NCI-H1436 treated with DMSO at 0.1 percent for 48 hours (cell line): Measurements from ENCODE around the gene GPX6.
A peak's percentile ranks its signal among the peaks of the same experiment; 100 is the strongest.
"Not testable (repeated sequence)": the region's sequence is repeated elsewhere in the genome, so short reads cannot be mapped to it uniquely, and the experiment has no call there.

Experiments
- DNase-seq: peaks from one replicate; lab custom pipeline; 2025; lab: John Stamatoyannopoulos, UW

Gene GPX6, protein sequence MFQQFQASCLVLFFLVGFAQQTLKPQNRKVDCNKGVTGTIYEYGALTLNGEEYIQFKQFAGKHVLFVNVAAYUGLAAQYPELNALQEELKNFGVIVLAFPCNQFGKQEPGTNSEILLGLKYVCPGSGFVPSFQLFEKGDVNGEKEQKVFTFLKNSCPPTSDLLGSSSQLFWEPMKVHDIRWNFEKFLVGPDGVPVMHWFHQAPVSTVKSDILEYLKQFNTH

DNA sequence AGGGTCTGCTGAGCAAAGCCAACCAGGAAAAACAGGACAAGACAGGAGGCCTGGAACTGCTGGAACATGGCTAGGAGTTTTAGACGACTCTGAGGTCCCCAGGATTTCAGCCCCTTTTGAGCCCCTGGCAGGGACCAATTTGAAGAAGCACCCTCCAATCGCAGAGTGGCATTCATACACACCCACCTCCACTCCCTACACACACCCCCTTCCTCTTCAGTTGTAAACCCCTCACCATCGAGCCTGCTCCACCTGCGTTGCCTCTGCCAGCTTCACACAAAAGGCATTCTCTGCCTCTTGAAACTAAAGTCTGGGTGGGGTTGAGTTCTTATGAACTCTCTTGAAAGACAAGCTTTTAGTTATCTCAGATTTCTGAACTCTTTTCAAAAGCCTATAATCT is at the start of gene GPX6:
Gene GPX6, minus strand, starts transcription at position 118 of the 400 bp plus-strand sequence. Its CDS starts 50 bp downstream, at position 68.
- DNase-seq, result no peak

DNA sequence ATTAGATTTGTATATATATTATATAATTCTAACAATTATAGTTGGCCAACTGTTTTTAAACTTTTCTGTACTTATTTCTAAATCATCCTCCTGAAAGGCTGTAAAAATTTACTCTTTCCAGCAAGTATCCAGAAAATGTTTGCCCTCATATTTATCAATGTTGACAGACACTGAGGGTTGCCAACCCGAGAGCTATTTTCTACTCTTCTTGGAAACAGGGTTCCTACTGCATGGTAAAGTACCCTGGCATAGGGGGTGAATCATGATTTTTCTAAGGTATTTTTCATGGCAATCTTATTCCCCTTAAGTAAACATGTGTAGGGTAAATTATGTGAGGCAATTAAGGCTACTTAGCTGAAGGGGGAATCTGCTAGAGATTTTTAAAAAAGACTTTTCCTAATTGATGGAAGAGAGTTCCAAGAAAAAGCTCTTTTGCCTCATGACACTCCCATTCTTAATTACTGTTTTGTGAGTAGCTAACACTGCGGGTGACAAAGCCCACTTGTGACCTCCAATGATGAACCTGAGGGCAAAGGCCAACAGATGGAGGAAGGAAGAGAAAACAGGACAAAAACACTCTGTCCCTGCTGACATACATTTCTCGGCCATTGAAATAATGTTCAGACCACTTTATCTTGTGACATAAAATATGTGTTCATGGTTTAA is 48.0 kb upstream of the GPX6 start:
- no peak for DNase-seq

DNA sequence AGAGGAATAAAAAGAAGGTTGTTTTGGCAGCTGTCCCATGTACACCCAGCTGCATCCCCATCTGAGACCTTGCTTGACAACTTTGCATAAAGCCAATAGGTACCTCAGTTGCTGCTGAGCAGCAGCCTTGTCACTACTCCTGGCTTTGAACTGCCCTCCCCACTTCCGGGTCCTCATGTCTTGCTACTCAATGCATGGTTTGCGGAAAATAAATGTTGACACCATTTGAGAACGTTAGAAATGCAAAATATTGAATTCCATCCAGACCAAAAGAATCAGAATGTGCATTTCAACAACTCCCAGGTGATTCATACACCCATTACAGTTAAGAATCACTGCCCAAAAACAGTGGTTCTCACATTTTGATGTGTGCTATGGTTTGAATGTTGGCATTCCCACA is 43.0 kb upstream of the GPX6 start:
- DNase-seq, result no peak

DNA sequence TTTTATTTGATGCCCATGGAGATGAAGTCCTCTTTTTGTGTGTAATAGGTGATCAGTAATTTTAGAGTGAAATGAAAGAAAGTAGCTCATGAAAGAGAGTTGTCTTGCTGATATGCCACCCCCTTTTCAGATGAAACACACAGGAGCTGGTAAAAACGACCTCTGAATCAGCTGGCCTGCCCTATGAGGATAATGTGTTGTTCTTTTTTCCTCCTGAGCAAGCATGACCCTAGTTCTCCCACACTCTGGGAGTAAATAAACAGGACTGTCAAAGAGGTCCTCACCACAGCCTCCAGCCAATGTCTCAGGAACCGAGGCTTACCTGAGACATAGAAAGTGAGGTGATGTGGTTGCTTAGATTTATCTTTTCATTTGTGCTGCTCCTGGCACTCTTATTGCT is 39.5 kb upstream of the GPX6 start:
- no peak for DNase-seq

DNA sequence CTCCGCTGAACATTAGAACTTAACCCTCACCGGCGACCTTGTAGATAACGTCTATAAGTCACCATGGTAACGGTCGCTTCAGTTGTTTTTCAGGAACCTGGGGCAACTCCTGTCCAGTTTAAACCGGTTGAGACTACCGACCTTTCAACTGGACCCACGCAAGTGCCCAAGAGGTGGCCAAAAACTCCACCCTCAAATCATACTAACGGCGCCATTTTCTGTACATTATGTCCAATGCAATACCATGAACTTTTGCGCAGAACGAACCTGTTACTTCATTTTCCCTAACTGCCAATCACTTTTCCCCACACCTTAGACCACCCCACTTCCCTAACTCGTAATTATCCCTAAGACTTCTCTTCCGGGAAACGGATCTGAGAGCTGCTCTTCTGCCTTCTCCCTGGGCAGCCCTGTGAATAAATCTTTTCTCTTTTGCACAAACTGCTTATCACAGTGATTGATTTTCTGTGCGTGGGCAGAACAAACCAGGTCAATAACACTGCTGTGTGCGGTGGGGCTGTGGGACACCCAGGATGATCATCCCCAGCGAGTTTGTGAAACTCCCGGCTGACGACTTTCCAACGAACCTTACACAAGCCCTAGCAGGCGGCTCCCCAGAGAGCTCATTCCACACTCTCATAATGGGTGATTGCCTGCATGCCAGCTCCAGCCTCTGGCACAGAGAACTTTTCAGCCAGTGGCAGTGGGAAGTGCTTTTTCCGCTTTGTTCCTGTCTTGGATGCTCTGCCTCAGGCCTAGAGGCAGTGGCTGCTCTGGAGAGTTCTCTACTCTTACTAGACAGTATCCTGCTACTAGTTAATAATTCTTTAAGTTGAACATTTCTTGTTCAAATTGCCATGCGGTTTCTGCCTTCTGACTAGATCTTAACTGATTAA is 38.6 kb upstream of the GPX6 start:
- DNase-seq, result no peak

DNA sequence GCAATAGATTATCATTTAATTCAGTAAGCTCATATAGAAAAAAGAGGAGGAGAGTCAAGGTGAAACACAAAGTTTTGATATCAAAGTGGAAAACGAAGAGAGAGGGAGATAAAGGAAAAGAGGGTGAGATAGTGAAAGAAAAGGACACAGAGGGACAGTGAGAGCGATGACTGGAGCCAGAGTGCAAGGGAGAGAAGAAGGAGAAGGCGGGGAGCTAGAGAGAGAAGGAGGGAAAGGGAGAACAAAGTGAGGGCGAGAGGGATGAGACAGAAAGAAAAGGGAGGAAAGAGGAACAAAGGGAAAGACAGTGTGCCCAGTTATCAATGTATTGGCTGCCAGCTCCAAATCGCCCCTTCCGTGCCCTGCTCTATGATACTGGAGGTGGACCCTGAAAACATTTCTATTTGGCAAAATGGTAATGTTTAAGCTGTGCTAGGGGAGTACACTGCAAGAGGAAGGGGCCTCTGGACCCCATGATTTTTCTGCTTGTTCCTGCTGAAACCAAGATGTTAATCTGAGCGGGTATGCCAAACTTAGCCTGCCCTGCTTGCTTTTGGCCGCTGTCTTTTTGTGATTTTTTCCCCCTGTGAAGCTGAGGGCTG is 37.9 kb upstream of the GPX6 start:
- no peak for DNase-seq

DNA sequence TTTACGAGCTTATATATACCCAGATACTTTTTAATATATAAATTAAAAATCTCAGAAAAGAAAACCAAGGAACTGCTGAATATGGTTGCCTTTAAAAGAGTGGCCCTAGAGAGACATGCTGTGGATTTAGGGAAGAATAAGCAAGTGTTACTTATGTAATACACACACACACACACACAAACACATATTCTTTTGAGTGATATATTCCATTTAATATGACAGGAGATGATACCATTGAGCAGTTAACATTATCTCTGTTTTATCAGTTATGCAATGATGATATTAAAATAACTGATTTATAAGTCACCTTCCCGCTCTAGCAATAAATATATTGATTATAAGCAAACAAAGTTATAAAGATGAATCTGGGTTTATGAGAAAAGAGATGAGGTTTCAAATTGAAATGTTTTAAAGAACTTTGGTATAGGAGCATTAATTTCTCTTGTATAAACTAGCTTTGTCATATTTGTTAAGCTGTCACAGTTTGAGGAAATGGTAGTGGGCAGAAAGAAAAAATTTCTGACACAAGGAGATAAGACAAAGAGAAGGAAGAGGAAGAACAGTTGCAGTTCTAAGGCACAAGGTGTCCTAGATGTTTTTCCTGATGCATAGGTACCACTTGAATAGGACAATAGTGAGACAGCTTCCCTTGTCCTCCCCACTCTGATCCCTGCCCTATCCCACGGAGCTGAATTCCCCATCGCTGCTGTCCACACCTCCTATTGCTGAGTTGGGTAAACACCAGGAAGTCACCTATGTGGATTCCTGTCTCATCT is 36.5 kb upstream of the GPX6 start:
- no peak for DNase-seq

DNA sequence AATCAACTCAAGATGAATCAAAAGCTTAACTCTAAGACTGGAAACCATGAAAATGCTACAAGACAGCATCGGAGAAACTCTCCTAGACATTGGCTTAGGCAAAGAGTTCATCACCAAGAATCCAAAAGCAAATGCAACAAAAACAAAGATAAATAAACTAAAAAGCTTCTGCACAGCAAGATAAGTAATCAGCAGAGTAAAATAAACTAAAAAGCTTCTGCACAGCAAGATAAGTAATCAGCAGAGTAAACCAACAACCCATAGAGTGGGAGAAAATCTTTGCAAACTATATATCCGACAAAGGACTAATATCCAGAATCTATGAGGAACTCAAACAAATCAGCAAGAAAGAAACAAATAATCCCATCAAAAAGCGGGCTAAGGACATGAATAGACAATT is 31.4 kb upstream of the GPX6 start:
- DNase-seq, result not testable (repeated sequence)

DNA sequence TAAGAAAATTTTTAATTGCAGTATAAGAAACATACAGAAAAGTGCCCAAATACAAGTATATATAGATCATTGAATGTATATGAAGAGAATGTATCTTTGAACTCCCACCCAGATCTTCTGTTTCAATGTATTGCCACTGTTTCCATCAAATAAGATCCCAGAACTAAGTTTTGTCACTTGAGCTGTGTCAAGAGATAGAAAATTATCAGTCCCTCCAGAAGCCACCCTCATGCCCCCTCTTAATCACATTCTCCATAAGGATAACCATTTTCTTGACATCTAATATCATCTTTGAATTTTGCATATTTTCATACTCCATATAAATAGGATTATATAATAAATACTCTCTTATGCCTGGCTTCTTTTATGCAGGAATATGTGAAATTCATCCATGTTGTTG is 30.4 kb upstream of the GPX6 start:
- no peak for DNase-seq

DNA sequence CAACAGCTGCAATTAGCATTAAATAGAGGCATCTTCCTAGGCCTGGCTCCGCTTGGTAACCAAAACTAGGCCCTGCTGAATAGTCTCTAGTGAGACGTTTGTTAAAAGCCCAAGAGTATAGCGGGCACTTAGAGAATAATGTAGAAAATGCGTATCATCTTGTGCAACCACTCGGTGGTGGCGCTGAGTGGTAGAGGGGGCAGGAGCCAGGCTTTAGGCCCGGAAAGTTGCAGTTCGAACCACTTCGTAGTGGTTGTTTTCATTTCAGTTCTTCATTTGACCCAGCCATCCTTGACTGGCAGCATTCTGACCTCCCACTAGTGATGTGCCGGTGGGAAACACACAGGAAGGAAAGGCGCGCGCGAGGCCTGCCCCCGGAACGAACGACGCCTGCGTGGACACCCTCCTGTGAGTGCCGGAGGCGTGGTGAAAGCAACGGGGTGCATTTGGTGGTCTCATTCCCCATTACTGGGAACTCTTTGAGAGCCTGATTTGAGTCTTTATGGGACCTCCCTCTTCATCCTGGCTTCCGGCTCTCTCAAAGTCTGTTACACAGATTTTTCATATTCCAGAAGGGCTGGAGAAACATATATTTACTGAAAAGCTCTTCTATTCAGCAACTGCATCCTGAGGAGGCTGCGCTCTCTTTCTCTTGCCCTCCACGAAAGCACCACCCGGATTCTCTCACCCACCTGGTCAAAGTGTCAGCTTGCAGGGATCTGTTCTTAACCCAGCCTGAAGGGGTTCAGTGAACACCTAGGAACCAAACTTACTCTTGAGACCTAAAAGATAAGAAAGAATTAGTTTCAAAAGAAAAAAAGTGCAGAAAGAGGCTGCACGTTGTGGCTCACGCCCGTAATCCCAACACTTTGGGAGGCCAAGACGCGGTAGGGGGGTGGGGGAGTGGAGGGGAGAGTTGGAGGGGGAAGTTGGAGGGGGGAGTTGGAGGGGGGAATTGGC is 28.3 kb upstream of the GPX6 start:
- no peak for DNase-seq

DNA sequence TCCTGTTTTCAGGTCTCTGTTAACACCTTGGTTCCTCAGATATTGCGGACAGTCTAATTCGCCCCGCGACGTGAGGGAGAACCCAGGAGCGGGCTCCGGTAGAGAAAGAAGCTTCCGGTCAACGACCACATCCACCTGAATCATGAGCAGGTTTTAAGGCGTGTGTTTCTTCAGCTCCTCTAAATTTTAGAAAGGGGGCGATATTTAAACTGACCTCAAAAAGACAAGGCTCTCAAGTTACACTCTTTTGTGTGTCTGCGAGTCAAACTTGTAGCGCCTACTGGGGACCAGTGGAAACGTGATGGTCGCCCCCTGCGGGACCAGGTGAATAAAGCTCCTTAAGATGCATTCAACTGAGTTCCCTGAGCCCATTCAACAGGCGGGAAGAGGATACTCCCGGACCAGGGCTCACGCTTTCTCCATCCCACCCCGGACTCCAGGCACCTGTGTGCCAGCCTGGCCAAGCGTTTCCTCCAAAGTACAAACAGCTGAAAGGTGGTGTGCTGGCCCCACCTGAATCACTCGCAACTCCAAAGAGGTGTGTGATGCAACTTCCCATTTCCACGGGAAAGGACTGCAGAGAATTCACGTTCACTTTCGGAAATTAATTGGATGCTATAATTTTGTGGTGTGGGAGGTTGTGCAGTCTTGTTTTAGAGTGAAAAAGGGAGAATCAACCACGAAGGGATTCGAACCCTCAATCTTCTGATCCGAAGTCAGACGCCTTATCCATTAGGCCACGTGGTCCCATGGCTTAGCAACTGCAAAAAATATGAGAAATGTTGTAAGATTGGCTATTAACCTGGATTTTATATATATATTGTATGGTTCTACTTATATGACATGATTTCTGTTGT is 27.1 kb upstream of the GPX6 start:
- peak; percentile 72 for DNase-seq

DNA sequence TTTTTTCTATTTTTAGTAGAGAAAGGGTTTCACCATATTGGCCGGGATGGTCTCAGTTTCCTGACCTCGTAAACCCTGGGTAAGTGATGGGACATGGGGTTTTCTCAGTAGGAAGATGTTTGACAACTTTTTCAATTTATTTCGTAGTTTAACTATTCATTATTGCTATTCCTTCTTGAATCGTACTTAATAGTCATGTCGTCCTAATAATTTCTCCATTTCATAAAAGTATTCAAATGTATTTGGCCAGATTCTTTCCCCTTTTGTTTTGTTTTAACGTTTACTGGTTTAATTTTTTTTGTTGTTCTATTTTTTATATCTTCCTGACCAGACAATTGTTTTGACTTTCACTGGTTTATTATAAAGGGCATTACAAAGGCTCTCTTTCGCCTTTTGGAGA is 26.4 kb upstream of the GPX6 start:
- DNase-seq, result no peak

DNA sequence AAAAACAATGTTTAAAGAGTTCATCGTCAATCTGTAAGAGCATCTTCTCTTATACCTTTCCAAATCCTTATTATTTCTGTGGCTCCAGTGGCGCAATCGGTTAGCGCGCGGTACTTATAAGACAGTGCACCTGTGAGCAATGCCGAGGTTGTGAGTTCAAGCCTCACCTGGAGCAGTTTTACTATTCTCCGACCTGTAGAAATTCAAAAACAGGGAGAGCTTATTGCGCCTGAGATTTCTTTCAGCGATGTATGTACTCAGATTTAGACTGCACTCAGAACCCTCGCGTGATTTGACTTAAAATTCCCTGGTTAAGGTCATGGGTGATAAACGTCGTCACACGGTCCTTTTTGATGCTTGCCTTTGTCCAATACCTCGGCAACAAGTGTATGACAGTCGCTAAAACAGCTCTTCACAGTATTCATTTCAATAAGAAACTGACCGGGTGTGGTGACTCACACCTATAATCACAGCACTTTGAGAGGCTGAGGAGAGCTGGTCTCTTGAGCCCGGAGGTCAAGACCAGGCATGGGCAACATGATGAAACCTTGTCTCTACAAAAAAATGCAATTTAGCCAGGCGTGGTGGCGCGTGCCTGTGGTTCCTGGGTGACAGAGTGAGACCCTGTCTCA is 22.0 kb upstream of the GPX6 start:
- DNase-seq, result peak; percentile 18

DNA sequence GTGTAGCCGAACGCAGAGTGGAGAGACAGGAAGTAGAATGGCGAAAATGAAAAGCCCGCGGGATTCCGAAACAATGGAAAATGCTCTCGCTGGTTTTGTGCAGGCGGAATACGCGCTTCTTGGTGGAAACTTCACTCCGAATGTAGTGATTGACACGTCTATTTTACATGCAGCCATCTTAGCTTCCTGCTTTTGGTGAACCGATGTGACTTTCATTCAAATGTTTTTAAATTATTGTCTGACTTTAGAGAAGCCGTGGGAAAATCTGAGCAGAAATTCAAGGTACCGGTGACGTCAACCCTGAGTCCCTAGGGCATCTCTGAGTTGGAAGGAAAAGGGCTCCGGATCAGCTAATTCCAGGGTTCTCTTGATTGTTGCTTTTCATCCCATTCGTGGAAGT is 21.5 kb upstream of the GPX6 start:
- DNase-seq, result peak; percentile 39

DNA sequence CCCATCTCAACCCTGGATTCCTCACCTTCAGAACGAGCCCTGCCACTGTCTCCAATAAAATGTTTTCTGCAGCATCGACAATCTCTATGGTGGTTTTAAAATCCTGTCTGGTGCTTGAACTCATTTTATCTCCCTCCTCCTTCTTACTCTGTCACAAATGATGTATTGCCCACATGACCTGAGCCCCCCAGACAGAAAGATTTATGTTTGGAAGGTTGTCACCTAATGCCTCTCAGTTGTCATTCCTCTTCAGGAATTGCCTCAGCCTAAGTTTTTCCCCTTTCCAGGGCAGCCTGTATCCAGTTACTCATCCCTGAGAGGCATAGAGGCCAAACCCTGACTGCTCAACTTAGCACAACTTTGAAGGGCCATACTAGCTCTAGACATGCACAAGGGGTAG is 19.3 kb upstream of the GPX6 start:
- no peak for DNase-seq

DNA sequence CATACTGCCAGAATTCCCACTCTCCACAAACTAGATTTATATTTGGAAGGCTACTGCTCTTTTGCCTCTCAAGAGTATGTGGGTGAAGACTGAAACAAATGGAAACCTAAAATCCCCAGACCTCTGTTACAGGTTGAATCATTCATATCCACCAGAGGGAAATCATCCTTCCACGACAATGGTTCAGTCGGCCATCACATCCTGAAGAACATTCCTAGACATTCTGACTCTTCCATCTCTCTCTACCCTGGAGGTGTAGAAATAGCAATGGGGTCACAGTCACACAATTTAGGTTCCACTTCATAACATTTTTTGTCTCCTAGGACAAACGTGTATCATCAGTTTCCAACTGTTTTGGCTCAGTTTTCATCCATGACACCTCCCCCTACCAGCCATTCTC is 18.7 kb upstream of the GPX6 start:
- no peak for DNase-seq

DNA sequence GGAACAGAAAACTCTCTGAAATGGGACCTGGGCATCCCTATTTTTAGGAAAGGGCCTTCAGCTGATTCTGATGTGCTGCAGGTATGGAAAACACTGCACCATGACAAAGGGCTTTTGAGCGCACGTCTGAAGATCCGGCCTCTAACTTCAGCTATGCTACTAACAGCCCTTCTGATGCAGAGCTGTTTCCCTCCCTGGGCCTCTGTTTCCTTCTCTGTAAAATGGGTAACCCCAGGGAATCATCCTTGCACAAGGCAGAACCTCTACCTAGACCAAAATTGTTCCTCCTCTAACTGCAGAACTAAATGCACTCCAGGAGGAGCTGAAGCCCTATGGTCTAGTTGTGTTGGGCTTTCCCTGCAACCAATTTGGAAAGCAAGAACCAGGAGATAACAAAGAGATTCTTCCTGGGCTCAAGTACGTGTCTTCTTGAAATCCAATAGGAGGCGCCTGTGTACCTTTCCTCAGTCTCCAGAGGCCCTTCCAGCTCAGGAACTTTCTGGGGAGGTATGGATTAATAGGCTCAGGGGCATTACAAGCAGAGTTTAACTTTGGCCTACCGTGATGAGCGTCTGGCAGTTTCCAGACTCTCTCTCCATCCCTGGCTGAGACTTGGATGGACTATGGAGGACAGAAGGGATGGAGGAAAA is 16.0 kb upstream of the GPX6 start:
- no peak for DNase-seq

DNA sequence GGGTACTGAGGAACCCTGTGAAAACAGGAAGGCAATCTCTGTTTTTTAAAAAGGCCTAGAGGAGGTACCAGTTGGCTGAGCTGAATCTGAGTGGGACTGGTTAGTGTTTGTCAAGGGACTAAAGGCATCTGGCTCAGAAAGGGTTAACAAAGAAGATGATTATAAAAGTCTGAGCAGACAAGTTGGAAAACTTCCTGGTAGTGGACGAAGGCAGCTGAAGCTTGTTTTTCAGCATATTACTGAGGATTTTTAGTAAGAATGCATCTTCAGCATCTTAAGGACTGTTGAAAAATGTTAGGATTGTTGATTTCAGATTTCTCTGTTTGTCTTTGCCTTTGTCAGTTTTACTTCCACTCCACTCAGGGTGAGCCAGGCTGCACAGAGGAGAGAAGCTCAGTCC is 15.2 kb upstream of the GPX6 start:
- DNase-seq, result no peak
